ENCODE measurements around the gene PROCA1.

The PROCA1 gene

DNA sequence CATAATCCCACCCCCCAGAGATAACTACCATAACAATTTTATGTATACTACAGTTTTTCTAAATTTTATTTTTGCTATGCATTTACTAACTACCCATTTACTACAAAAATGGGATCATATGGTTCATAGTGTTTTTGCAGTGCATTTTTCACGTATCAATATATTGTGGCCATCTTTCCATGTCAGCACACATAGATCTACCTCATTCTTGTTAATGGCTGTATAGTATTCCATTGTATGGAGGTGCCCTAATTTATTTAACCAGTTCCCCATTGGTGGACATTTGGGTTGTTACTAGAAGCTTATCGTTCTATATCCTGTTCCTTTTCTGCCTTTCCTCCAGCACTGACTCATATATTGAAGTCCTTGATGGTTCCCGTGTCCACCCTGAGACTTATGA lies 22.7 kb downstream of the PROCA1 start:
- Histone ChIP-seq H2BK5ac (ENCODE audit: low read length) (no peak overlapping the region), H3K9ac (ENCODE audit: low read depth, low read length, poor library complexity) (no peak overlapping the region), H3K18ac (ENCODE audit: low read length) (no peak overlapping the region), H3K4ac (ENCODE audit: low read length) (no peak overlapping the region), H2BK12ac (ENCODE audit: low read length) (no peak overlapping the region), H2AFZ (ENCODE audit: low read length) (no peak overlapping the region), H3K36me3 (replicated peaks in 1 of 2; ENCODE audit: control insufficient read depth in 2 of 2, insufficient read depth in 2 of 2, low read length in 2 of 2) (peaks cover 59 to 95% of the 10 kb centered on the region in 2 donors), H2BK15ac (ENCODE audit: low read length) (no peak overlapping the region), H3K4me2 (ENCODE audit: insufficient read depth, low read length, poor library complexity, severe bottlenecking) (no peak overlapping the region), H3K27ac (replicated peaks; ENCODE audit: low read length) (no peak overlapping the region), H4K91ac (ENCODE audit: low read depth, low read length, poor library complexity) (no peak overlapping the region), H3K4me1 (ENCODE audit: control insufficient read depth in 2 of 2, insufficient read depth in 1 of 2, low read depth in 1 of 2, low read length in 2 of 2) (no peaks in the 10 kb centered on the region), H3K4me3 (ENCODE audit: low read length in 2 of 2) (no peak overlapping the region), H3K9me3 (replicated peaks in 1 of 2; ENCODE audit: control insufficient read depth in 2 of 2, insufficient read depth in 1 of 2, low read depth in 1 of 2, low read length in 2 of 2) (no peaks in the 10 kb centered on the region), H3K14ac (ENCODE audit: low read length) (no peak overlapping the region), H2AK5ac (ENCODE audit: low read depth, low read length) (no peak overlapping the region), H3K23ac (ENCODE audit: low read depth, low read length, poor library complexity) (no peak overlapping the region), H3K27me3 (ENCODE audit: control insufficient read depth in 3 of 3, insufficient read depth in 3 of 3, low read depth in 1 of 3, low read length in 3 of 3) (no peaks in the 10 kb centered on the region), H2BK120ac (ENCODE audit: low read depth, low read length) (no peak overlapping the region), H4K8ac (ENCODE audit: low read depth, low read length) (no peak overlapping the region), H3K79me1 (ENCODE audit: low read depth, low read length) (no peaks in the 10 kb centered on the region)
- no CpG with 5 or more reads among the region's 3 CpGs for WGBS, 2 donors (ENCODE audit: extremely low coverage in 2 of 2, insufficient read length in 2 of 2, insufficient replicate concordance in 1 of 2)
- DNase-seq (ENCODE audit: low spot score): no peak

DNA sequence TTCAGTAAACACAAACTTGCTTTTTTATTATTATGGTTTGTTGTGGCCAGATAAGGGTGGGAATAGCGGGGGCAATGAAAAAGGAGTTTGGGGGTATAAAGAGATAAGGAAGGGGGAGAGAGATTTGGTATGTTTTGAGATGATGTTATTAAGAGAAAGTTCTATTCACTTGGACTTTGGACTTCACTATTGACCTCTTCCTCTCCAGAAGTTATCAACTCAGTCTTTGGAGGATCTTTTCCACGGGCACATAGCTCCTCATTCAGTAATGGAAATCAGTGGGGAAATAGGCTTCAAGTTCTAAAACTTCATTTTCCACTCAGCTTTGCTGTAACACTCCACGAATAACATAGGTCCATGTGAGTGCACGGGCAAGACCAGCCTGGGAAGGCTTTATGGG lies 23.2 kb downstream of the PROCA1 start:
- no peaks in the 10 kb centered on the region for H3K79me1 ChIP-seq (ENCODE audit: low read depth, low read length)
- no peak overlapping the region for H3K18ac ChIP-seq (ENCODE audit: low read length)
- H2BK5ac ChIP-seq (ENCODE audit: low read length): no peak overlapping the region
- no peak overlapping the region for H4K8ac ChIP-seq (ENCODE audit: low read depth, low read length)
- DNase-seq (ENCODE audit: low spot score): no peak
- peaks cover 56 to 95% of the 10 kb centered on the region in 2 donors for H3K36me3 ChIP-seq (replicated peaks in 1 of 2; ENCODE audit: control insufficient read depth in 2 of 2, insufficient read depth in 2 of 2, low read length in 2 of 2)
- H2BK120ac ChIP-seq (ENCODE audit: low read depth, low read length): no peak overlapping the region
- H3K4me1 ChIP-seq (ENCODE audit: control insufficient read depth in 2 of 2, insufficient read depth in 1 of 2, low read depth in 1 of 2, low read length in 2 of 2): no peaks in the 10 kb centered on the region
- no peak overlapping the region for H2BK15ac ChIP-seq (ENCODE audit: low read length)
- no peak overlapping the region for H3K23ac ChIP-seq (ENCODE audit: low read depth, low read length, poor library complexity)
- H3K27me3 ChIP-seq (ENCODE audit: control insufficient read depth in 3 of 3, insufficient read depth in 3 of 3, low read depth in 1 of 3, low read length in 3 of 3): no peaks in the 10 kb centered on the region
- 100% methylated on average over 1 of the region's 4 CpGs for WGBS, 2 donors (ENCODE audit: extremely low coverage in 2 of 2, insufficient read length in 2 of 2, insufficient replicate concordance in 1 of 2)
- H3K9ac ChIP-seq (ENCODE audit: low read depth, low read length, poor library complexity): no peak overlapping the region
- no peak overlapping the region for H2BK12ac ChIP-seq (ENCODE audit: low read length)
- H2AK5ac ChIP-seq (ENCODE audit: low read depth, low read length): no peak overlapping the region
- H3K4me2 ChIP-seq (ENCODE audit: insufficient read depth, low read length, poor library complexity, severe bottlenecking): no peak overlapping the region
- no peak overlapping the region for H3K27ac ChIP-seq (replicated peaks; ENCODE audit: low read length)
- no peak overlapping the region for H3K4ac ChIP-seq (ENCODE audit: low read length)
- no peak overlapping the region for H2AFZ ChIP-seq (ENCODE audit: low read length)
- no peaks in the 10 kb centered on the region for H3K9me3 ChIP-seq (replicated peaks in 1 of 2; ENCODE audit: control insufficient read depth in 2 of 2, insufficient read depth in 1 of 2, low read depth in 1 of 2, low read length in 2 of 2)
- no peak overlapping the region for H4K91ac ChIP-seq (ENCODE audit: low read depth, low read length, poor library complexity)
- H3K14ac ChIP-seq (ENCODE audit: low read length): no peak overlapping the region
- H3K4me3 ChIP-seq (ENCODE audit: low read length in 2 of 2): no peak overlapping the region

DNA sequence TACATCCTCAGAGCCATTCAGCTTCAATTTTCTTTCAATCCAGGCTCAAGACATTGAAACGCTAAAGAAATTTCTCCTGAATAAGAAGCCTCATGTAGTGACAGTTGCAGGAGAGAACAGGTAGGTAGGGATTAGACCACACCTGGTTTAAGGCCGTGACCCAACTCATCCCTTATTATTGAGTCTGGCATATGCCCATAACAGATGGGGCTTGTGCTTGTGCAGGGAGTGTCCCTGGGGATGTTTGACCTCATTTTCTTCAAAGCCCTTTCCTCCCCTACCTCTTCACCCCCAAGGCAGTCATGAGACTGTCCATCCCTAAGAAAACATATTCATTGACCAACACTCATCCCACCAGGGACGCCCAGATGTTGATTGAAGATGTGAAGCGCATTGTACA lies 25.4 kb downstream of the PROCA1 start:
- H3K4me1 ChIP-seq (ENCODE audit: control insufficient read depth in 2 of 2, insufficient read depth in 1 of 2, low read depth in 1 of 2, low read length in 2 of 2): no peaks in the 10 kb centered on the region
- DNase-seq (ENCODE audit: low spot score): no peak
- no peak overlapping the region for H3K9ac ChIP-seq (ENCODE audit: low read depth, low read length, poor library complexity)
- no peaks in the 10 kb centered on the region for H3K27me3 ChIP-seq (ENCODE audit: control insufficient read depth in 3 of 3, insufficient read depth in 3 of 3, low read depth in 1 of 3, low read length in 3 of 3)
- no peak overlapping the region for H3K4me3 ChIP-seq (ENCODE audit: low read length in 2 of 2)
- H3K36me3 ChIP-seq (replicated peaks in 1 of 2; ENCODE audit: control insufficient read depth in 2 of 2, insufficient read depth in 2 of 2, low read length in 2 of 2): peaks cover 73 to 100% of the 10 kb centered on the region in 2 donors
- H3K14ac ChIP-seq (ENCODE audit: low read length): no peak overlapping the region
- H3K4me2 ChIP-seq (ENCODE audit: insufficient read depth, low read length, poor library complexity, severe bottlenecking): no peak overlapping the region
- H2BK120ac ChIP-seq (ENCODE audit: low read depth, low read length): no peak overlapping the region
- peaks cover 2% of the 10 kb centered on the region for H3K79me1 ChIP-seq (ENCODE audit: low read depth, low read length)
- no peak overlapping the region for H2BK15ac ChIP-seq (ENCODE audit: low read length)
- H3K23ac ChIP-seq (ENCODE audit: low read depth, low read length, poor library complexity): no peak overlapping the region
- no peak overlapping the region for H3K18ac ChIP-seq (ENCODE audit: low read length)
- H3K4ac ChIP-seq (ENCODE audit: low read length): no peak overlapping the region
- H4K8ac ChIP-seq (ENCODE audit: low read depth, low read length): no peak overlapping the region
- no peak overlapping the region for H2AFZ ChIP-seq (ENCODE audit: low read length)
- WGBS, 2 donors (ENCODE audit: extremely low coverage in 2 of 2, insufficient read length in 2 of 2, insufficient replicate concordance in 1 of 2): no CpG with 5 or more reads among the region's 4 CpGs
- no peak overlapping the region for H4K91ac ChIP-seq (ENCODE audit: low read depth, low read length, poor library complexity)
- H3K9me3 ChIP-seq (replicated peaks in 1 of 2; ENCODE audit: control insufficient read depth in 2 of 2, insufficient read depth in 1 of 2, low read depth in 1 of 2, low read length in 2 of 2): no peaks in the 10 kb centered on the region
- no peak overlapping the region for H2BK5ac ChIP-seq (ENCODE audit: low read length)
- H2BK12ac ChIP-seq (ENCODE audit: low read length): no peak overlapping the region
- no peak overlapping the region for H2AK5ac ChIP-seq (ENCODE audit: low read depth, low read length)
- no peak overlapping the region for H3K27ac ChIP-seq (replicated peaks; ENCODE audit: low read length)

DNA sequence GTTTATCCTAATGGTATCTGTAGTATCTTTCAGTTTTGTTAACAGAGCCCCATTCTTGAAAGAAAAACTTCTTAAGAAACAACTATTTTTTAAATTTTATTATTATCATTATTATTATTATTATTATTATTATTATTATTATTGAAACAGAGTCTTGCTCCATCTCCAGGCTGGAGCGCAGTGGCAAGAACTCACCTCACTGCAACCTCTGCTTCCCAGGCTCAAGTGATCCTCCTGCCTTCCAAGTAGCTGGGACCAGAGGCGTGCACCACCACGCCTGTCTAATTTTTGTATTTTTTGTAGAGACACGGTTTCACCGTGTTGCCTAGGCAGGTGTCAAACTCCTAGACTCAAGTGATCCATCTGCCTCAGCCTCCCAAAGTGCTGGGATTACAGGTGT lies 26.3 kb downstream of the PROCA1 start:
- peaks cover 73 to 100% of the 10 kb centered on the region in 2 donors for H3K36me3 ChIP-seq (replicated peaks in 1 of 2; ENCODE audit: control insufficient read depth in 2 of 2, insufficient read depth in 2 of 2, low read length in 2 of 2)
- no peaks in the 10 kb centered on the region for H3K4me1 ChIP-seq (ENCODE audit: control insufficient read depth in 2 of 2, insufficient read depth in 1 of 2, low read depth in 1 of 2, low read length in 2 of 2)
- no peak for DNase-seq (ENCODE audit: low spot score)
- H3K9me3 ChIP-seq (replicated peaks in 1 of 2; ENCODE audit: control insufficient read depth in 2 of 2, insufficient read depth in 1 of 2, low read depth in 1 of 2, low read length in 2 of 2): no peaks in the 10 kb centered on the region
- H3K9ac ChIP-seq (ENCODE audit: low read depth, low read length, poor library complexity): no peak overlapping the region
- no peak overlapping the region for H3K4me2 ChIP-seq (ENCODE audit: insufficient read depth, low read length, poor library complexity, severe bottlenecking)
- no peak overlapping the region for H2BK5ac ChIP-seq (ENCODE audit: low read length)
- H3K18ac ChIP-seq (ENCODE audit: low read length): no peak overlapping the region
- no peak overlapping the region for H3K4ac ChIP-seq (ENCODE audit: low read length)
- H2BK12ac ChIP-seq (ENCODE audit: low read length): no peak overlapping the region
- no peak overlapping the region for H4K91ac ChIP-seq (ENCODE audit: low read depth, low read length, poor library complexity)
- no CpG with 5 or more reads among the region's 5 CpGs for WGBS, 2 donors (ENCODE audit: extremely low coverage in 2 of 2, insufficient read length in 2 of 2, insufficient replicate concordance in 1 of 2)
- no peak overlapping the region for H3K23ac ChIP-seq (ENCODE audit: low read depth, low read length, poor library complexity)
- no peak overlapping the region for H2BK120ac ChIP-seq (ENCODE audit: low read depth, low read length)
- H3K27me3 ChIP-seq (ENCODE audit: control insufficient read depth in 3 of 3, insufficient read depth in 3 of 3, low read depth in 1 of 3, low read length in 3 of 3): no peaks in the 10 kb centered on the region
- no peak overlapping the region for H4K8ac ChIP-seq (ENCODE audit: low read depth, low read length)
- no peak overlapping the region for H2AK5ac ChIP-seq (ENCODE audit: low read depth, low read length)
- peaks cover 2% of the 10 kb centered on the region for H3K79me1 ChIP-seq (ENCODE audit: low read depth, low read length)
- no peak overlapping the region for H2AFZ ChIP-seq (ENCODE audit: low read length)
- H3K4me3 ChIP-seq (ENCODE audit: low read length in 2 of 2): no peak overlapping the region
- H2BK15ac ChIP-seq (ENCODE audit: low read length): no peak overlapping the region
- no peak overlapping the region for H3K14ac ChIP-seq (ENCODE audit: low read length)
- H3K27ac ChIP-seq (replicated peaks; ENCODE audit: low read length): no peak overlapping the region
